ENCODE measurements around the gene CCDC149.

Gene CCDC149

DNA sequence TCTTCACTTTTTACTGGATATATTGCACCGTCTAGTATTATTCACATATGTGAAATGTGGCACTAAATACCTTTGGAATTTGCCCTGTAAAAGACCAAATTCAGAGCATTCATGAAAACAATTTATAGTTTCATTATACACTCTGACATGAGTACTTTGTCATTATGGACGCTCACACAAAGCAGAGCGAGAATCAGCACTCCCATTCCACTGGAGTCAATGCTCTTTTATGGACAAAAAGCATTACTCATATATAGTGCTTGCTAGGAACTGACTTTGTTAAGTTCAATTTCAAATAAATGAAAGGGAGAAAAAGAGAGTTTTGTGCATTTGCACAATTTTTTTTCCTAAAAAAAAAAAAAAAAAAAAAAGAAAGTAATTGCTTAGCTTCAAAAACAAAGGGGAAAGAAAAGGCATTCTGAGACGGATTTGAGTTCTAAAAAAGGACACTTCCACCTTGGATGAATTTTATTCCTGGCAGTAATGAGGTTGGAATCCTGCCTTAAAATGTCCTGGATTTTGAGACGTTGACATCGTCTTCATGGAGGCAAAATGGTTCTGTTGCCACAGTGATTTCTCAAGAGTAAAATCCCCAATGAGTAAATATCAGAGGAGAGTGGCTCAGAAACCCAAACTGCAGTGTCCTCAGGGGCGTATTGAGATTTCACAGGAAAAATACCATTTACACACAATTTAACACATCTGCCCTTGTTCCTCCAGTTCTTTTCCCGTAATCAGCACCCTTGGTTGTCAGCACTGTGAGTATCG, 34.8 kb downstream of the CCDC149 start:
- no peak for DNase-seq

DNA sequence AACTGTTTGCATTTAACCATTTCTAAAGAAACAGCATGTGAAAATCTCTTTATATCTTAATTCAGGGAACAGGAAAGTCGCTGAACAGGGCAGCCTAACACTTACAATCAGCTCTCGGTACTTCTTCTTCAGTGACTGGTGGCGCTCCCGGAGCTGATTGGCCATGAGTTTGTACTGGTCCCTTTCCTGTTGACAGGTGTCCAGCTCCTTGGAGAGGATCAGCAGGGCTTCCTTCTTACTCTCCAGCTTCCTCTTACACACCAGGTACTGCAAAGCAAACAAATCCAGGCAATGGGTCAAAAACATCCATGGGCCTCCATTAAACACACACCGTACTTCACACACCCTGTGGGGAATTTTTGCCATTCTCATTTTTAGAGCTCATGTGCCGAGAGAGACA, 36.4 kb downstream of the CCDC149 start:
- no peak for DNase-seq

DNA sequence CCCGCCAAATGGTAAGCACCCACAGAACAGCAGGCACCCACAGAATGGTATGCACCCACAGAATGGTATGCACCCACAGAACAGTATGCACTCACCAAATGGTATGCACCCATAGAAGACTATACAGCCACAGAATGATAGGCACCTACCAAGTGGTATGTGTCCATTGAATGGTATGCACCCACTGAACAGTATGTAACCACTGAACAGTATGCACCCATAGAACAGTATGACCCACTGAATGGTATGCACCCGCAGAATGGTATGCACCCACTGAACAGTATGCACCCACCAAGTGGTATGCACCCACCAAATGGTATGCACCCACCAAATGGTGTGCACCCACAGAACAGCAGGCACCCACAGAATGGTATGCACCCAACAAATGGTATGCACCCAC, 40.1 kb downstream of the CCDC149 start:
- no peak for DNase-seq

DNA sequence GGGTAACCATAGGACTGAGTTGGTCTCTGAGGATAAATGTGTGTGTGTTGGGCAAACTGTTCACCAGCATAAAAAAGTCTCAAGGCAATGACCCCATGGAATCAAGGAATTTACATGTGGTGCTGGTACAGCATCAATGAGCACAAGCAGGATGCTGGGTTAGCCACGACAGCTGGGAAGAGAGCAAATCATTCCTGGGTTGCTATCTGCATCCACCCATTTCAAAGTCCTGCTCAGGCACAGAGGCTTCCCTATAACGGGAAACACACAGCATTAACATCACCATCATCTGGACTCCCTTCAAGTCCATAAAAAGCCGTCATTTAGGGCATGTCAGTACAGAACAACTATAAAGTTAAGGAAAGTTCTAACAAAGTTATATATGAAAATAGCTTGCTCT, 41.6 kb downstream of the CCDC149 start:
- no peak for DNase-seq

DNA sequence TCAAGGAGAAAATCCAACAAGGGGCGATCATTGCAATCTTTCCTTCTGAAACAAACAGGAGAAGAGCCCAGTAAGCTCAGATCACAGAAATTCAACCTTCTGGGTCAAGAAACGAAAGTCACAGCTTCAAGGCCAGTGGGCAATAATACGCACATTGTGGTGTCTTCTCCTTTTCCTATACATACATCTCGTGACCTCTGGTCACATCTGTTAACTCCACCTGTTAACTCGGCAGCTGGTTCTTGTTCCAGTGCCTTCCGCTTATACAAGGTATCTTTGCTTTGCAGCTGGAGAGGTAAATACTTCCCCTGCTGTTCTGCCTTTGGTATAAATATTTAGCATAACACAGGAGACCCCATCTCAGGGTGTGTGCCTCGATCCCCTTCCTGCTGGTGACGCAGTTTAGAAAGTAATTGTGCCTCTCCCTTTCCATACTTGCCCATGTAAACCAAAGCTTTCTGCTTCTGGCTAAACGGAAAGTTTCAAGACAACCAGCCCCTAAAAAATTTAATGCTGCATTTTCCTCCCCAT, 45.0 kb downstream of the CCDC149 start:
- DNase-seq, result no peak

DNA sequence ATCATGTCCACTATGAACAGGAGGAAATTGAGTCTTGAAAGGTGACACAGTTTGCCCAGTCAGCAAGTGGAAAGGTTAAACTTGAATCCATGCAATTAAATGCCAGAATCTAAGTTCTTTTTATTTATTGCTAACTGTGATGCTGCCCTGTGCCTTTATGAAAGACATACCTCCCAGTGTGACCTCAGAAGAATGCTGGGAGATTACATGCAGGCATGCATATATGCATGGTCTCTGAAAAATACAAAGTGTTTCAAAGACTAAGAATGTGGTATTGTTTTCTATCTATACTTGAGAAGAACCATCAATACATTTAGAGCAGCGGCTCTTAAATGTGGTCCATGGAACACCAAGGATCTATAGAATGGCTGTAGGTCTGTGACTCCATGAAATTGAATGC, 45.6 kb downstream of the CCDC149 start:
- no peak for DNase-seq

DNA sequence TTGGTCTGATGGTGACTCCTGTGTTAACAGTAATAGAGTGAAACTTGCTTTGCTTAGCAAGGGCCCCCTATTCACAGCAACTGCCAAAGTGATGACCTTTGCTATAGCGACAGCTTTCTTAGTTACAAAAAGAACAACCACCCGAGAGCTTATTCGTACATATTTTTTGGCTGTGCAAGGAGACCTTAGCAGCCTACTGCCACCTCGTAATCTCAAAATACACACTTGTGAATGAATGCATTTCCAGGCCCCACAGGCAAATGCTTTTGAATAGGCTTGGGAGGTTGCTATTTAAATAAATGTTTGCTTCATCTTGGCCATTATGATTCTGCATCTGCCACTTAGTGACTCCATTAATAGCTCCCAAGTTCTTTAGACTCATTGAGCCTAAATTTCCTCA, 47.4 kb downstream of the CCDC149 start:
- DNase-seq, result no peak

DNA sequence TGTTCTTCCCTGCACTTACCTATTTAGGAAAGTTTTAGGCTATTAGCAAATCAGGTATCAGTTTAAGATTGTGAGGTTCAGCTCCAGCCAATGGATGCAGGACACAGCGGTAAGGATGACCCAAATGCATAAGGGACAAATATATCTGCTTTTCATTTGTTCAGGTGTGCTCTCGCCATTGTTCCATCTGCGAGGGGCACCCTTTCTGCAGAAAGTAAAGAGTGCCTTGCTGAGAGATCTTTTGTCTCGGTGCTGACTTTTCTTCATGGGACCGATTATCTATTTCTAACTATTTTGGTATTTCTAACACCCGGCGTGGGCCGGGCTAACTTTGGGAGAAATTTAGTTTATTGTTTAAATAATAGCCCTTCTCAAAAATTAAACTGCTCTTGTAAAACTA, 49.0 kb downstream of the CCDC149 start:
- DNase-seq, result no peak

DNA sequence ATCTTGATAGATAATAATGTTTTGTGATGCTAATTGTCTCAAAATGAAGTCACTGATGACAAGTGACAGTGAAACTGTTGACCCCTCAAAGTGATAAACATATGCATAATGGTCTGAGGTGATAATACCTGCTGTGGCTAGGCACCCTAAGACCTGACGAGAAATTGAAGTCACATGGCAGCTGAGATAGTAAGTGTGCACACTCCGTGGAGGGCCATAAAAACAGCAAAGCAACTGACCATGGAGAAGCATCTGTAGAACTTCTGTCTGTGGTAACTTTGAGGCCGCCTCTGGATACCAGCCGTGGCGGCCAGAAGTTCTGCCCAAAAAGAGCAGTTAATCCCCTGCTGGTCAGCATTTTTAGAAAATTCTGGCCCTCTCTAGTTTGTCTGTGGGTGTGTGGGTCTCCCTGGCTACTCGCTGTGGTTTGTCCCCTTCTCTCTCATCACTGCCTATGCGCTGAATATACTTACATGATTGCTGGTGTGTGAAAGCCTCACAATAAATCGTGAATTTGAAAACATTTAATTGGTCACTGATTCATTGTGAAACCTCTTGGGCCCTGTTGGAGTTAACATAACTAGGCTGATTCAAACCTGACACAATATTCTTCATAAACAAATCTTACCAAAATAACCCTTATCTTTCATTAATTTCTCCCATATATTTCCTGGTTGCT, 50.6 kb downstream of the CCDC149 start:
- DNase-seq, result no peak

DNA sequence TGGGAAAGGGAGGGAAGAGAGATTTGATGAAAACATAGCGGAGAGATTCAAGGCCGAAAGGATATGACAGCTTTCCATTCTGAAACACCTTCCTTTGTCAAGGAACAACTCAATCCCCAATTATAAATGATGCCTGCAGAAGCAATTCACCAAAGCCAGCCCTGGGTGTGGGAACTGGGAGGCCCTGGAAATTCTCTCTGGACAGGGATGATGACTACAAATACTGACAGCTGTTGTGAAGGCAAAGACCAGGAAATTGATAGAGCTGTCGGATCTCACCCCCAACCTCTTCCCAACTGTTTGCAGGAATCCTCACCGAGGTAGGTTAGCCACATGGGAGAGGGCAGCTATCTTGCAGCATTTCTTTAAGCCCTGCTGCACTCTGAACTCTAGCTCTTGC, 54.3 kb downstream of the CCDC149 start:
- DNase-seq, result no peak

DNA sequence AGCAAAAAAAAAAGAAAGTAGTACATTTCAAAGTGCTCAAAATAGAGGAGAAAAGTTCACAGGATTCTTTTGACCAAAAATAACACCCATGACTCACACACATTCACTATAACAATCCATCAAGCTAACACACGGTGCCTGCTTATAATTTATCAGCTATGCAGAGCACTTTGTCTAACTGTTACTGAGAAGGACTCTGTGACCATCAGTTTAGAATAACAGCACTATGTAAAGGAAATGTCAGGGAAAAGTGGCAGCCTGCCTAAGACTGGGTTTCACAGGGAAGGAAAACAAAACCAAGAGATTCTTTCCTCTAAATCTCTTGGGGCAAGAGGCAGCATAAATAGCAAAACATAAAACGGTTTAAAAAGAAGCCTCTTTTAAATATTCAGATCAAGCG, 54.8 kb downstream of the CCDC149 start:
- DNase-seq, result no peak

DNA sequence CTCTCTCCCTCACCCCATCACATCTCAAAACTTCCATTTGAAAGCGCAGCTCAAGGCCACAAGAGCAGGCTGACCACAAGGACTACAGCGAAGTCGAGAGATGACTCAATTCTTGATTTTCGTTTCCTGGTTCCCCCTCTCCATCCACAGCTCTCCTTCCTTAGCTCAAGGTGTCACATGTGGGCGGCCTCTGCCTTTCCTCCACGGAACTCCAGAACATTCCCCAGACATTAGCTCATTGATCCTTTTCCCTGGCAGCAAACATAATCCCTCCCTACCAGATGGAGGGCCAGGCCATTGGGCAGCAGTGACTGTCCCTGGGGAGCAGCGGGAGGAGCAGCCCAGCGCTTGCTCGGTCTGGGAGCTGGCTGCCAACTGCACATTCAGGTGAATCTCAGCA, 56.3 kb downstream of the CCDC149 start:
- DNase-seq, result no peak

DNA sequence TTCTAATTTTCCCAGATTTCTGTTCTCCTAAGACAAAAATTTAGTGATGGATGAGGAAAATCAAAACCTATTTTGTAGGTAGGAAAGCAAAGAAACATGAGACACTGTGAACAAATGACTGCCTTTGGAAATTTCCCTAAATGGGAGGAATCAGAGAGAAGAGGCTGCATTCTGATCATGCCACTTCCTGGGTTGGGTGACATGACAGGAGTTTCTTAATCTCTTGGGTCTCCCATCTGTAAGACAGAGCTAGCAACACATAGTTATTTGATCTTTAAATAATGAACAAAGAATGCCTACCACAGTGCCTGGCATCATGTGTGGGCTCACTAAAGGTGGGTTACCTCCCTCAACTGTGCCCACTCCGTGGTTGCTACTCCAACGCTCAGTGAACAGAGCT, 57.1 kb downstream of the CCDC149 start:
- DNase-seq, result no peak

DNA sequence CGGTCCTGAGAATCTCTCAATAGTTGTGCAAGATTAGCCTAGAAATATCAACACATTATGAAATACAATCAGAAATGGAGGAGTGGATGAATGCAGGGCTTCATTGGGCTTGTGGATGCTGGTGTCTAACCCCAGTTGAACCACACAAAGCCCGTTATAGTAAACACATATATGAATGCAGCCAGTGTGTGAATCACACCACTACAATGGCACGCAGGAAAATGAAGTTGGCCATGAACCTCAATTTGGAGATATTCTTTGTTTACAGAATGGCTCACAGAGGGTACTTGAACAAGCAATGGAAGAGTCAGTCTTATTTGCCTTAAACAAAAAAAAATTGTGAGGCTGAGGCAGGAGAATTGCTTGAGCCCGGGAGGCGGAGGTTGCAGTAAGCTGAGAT, 59.7 kb downstream of the CCDC149 start:
- no peak for DNase-seq

DNA sequence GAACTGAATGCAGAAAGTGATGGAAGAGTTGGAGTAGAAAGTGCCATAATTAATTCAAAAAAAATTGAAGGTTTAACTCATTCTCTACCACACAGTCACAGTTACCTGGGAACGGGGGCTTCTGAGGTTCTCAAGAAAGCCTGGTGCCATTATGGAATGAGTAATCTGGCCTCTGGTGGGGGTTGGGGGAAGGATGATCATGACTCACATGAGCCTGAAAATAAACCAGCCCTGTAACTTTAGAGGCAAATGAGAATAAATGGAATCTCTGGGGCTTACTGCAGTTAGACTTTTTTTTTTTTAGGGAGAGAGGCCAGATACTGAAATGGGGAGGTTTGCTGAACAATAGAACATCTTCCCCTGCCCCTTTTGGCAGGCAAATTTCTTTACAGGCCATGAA, 62.2 kb downstream of the CCDC149 start:
- DNase-seq, result no peak

DNA sequence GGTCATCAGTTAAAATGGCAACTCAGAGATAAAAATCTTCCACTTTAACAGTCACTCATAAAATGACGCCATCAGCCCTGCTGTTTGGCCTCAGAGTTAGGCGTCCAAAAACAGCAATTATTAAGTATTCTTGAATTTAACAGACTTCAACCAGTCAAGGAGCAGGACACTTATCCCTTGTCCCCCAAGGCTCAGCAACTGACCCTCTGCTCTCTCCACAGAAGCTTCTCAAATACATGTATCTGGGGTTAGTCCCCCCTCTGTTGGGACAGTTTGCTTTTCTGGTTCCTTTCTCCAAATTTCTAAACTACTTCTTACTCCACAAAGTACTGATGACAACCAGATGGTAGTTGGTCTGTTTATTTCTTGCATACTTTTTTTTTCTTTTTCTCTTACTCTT, 63.1 kb downstream of the CCDC149 start:
- DNase-seq, result no peak

DNA sequence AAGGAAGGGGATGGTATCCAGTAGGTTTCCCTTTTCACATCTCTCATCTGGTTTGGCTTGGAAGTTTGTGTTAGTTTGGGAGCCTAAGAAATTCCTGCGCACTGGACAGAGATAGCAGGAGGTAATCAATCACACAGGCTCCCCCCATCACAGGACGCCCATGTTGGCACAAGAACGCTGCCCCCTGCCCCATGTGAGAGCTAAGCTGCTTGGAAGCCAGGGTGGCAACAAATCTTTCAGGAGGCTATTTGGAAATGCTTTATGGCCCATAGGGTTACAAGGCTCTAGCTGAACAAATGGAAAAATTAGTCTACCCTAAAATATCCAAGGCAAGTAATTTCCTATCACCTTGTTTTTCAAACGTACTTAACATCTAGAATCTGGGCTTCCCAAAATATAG, 63.5 kb downstream of the CCDC149 start:
- no peak for DNase-seq

DNA sequence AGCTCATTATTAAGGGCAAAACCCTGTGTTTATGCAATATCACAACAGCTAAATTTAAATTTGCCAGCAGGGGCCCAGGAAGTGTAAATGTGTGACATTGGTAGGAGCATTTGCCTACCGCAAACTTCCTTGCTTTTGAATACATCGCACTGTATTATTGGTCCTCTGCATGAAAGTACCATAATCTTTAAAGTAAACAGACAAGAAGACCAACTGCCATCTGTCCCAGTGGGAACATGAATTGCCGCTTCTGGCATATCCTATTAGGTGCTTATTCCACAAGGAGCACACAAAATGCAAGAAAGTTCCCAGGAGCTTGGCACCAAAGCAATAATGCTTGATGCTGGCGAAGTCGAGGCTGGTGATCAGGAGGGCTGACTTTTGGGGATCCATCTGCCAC, 66.1 kb downstream of the CCDC149 start:
- DNase-seq, result no peak

DNA sequence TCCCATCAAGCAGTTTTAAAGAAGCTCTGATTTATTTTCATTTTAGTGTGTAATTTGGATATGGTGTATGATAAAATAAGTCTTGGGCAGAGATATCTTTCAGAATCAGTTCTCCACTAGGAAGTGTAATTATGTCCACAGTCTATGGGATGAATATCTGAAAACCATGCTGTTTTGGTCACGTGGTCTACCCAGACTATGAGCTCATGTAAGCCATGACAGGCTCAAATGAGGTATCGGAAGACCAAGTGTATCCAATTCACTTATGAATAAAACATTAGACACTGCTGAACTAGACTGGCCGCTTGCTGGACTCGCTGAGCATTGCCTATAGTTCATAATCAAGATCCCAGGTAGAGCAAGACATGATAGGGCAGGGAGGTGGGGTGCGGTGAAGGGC, 66.9 kb downstream of the CCDC149 start:
- DNase-seq, result no peak

DNA sequence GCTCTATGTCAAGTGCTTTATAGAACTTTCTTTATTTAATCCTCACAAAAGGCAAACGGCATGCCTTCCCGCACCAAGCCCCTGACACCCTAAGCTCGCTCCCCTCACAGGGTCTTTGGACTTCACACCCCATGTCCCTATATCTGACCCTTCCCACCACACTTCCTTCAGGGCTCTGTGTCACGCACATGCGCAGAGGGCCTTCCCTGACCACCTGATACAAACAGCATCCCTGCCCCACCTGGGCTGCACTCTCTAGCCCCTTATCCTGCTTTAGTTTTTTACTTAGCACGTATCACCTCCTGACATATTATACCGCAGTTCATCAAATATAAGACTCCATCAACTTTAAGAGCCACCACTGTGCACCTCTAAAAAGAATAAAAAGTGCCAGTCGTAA, 67.7 kb downstream of the CCDC149 start:
- DNase-seq, result no peak

DNA sequence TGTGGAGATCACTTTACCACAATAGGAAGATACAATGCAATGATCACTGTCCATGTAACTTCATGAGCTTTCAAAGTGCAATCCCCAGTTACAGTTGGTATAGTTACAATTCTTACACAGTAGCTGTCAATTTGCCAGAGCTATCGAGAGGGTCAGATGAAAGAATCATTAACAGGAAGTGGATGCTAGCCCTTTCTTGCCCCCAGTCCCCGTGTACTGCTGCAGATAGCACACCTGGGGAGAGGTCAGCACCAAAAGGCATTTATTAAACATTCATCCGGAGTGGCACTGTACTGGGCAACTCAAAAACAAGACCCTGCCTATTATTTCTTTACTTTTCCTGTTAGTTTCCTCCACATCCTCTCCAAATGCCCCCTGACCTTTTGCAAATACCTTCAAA, 69.7 kb downstream of the CCDC149 start:
- no peak for DNase-seq

DNA sequence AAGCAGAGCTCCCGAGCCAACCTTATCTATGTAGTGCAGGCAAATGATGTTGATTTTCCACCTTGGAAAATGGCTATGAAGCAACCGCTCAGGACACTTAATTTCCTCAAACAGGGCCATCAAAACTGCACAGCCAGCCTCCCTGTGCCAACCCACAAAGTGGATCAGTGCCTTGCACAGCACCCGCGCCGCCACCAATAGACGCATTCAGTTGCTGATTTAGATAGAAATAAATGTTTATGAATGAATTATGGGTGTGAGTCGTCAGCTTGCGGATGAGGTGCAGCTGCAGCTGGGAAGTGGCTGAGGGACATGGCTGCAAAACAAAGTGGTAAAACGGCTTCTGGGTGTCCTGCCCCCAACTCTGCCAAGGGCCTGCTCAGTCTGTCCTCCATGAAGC, 70.5 kb downstream of the CCDC149 start:
- no peak for DNase-seq

DNA sequence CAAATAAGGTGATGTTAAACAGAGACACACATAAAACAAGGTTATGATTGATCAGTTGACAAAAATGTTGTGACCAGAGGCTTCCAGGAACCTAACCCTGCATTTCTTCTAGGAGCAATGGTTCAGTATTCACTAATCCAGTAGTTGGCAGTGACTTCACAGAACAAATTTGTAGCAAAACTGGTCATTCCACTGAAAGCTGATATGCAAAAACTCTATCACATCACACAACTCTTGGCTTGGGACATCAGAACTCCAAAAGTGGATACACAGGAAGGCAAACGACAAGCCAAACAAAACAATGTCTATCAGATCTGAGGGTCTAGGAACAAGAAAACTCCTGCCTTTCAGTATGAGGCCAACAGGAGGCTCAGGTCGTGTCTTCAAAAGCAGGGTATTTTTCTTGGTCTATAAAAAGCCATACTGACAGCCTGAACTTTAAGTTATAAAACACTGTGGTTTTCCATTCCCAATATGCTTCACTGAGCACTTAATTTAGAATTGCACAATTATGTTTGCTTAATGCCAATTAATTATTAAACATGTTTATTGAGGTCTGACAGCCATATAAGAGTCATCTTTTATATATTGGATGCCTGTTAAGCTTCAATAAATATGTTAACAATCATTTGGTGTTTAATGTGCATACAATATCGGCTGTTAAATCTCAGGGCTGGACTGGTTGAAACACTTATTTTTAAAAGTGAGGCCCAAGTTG, 71.9 kb downstream of the CCDC149 start:
- no peak for DNase-seq

DNA sequence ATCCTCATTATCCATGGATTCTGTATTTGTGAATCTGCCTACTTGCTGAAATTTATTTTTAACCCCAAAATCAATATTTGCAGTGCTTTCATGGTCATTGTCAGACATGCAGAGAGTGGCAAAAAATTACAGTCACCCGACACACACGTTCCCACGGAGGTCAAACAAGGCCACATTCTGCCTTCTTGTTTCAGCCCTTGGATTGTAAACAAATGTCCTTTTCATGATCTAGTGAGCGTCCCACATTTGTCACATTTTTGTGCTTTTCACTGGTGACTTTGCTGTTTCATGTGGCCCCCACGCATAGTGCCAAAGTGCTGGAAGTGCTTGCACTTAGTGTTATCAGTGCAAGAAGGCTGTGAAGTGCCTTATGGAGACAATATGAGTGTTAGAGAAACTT, 72.5 kb downstream of the CCDC149 start:
- no peak for DNase-seq
